ENCODE measurements around the gene SLC27A1.
"Not testable (repeated sequence)": the region's sequence is repeated elsewhere in the genome, so short reads cannot be mapped to it uniquely, and the experiment has no call there.

Gene SLC27A1

DNA sequence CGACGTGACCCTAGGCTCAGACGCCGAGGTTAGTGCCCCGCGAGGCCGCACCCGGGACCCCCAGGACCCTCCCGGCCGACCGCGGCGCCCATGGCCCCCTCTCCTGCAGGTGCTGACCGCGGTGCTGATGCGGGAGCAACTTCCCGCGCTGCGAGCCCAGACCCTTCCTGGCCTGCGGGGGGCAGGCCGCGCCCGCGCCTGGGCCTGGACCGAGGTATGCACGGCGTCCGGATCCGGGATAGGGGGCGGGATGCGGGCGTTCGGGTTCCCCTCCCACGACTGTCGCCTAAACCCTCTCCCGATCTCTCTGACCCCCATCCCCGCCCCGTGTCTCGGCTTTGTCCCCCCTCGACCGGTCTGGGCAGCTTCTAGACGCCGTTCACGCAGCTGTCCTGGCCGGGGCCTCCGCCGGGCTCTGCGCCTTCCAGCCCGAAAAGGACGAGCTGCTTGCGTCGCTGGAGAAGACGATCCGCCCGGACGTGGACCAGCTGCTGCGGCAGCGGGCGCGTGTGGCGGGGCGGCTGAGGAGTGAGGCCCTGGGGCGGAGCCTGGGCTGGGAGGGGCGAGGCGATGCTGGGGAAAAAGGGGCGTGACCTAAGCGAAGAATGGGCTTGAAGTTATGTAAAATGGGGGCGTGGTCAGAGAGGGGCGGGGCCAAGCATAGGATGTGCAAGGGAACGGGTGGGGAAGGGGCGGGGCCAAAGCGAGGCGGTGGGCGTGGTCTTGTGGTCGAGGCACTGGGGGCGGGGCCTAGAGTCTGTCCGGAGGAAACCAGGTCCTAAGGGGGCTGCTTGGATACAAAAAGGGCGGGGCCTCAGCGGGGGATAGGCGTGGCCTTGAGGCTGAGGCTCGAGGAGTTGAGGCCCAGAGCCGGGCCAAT lies 69.2 kb downstream of the SLC27A1 start:
- DNase-seq (ENCODE audit: low read depth), result peak; percentile 94

DNA sequence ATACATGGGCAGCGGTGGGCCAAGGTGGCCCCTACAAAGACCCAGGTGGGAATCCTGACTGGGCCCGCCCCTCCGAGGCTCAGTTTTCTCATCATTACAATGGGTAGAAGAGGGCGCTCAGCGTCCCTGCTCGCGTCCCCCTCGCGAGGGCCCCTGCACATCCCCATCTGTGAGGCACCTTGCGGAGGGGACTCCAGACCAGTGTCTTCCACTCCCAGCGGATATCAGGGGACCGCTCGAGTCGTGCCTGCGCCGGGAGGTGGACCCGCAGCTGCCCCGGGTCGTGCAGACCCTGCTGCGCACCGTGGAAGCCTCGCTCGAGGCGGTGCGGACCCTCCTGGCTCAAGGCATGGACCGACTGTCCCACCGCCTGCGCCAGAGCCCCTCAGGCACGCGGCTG lies 69.8 kb downstream of the SLC27A1 start:
- no peak for DNase-seq (ENCODE audit: low read depth)

DNA sequence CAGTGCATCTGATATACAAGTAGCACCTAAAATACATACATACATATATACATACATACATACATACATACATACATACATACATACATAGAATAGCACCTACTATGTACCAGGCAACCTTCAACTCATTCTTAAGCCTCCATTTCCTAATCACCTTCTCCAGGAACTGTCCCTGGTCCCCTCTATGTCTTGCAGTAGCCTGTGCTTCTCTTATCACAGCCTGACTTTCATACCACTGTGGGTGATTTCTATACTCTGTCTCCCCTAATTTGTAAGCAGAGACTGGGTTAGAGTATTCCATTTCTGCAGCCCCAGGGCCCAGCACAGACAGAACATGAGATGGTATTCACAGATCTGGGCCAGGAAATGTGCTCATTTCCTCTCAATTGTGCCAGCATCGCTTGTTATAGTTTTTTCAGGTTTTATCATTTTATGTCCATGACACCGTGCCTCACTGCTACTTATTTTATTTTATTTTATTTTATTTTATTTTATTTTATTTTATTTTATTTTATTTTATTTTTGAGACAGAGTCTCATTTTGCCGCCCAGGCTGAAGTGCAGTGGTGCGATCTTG lies 70.9 kb downstream of the SLC27A1 start:
- DNase-seq (ENCODE audit: low read depth), result no peak

DNA sequence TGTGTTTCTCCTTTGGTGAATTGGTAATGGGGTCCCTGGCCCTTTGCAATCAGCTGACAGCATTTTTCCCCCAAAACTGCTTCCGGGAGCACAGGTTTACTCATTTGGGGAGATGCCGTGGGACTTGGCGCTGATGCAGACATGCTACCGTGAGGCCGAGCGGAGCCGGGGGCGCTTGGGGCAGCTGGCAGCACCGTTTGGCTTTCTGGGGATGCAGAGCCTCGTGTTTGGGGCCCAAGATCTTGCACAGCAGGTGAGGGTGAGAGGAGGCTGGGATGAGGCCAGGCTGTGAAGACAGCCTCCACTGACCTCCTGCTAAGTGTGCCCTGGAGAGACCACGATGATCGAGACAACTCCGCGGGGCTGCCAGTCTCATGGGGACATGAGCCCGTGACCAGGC lies 71.7 kb downstream of the SLC27A1 start:
- DNase-seq (ENCODE audit: low read depth), result no peak

DNA sequence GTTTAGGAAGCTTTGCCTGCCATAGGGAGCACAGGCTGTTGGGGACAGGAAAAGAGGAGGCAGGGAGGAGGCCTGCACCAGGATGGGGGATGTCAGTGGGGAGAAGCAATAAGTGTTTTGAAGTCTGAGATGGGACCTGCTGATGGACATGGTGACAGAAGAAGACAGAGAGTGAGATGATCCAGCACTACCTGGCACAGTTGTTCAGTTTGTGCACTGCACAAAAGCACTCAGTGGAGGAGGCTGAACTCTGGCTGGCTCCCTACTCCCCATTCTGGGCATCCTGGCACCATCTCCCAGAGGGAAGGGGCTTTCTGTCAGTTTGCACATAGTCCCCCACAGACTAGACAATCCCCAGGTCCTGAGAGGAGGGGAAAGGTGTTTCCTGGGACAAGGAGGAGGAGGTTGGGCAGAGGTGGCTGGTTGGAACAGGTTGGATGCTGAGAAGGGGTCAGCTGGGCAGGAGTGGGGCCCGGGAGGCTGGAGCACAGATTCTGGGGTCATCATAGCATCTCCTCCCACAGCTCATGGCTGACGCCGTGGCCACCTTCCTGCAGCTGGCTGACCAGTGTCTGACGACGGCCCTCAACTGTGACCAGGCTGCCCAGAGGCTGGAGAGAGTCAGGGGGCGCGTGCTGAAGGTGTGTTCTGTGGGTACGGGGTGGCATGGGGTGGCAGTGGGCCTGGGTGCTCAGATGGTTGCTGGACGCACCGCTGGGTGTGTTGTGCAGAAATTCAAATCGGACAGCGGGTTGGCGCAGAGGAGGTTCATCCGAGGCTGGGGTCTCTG lies 72.7 kb downstream of the SLC27A1 start:
- DNase-seq (ENCODE audit: low read depth), result no peak

DNA sequence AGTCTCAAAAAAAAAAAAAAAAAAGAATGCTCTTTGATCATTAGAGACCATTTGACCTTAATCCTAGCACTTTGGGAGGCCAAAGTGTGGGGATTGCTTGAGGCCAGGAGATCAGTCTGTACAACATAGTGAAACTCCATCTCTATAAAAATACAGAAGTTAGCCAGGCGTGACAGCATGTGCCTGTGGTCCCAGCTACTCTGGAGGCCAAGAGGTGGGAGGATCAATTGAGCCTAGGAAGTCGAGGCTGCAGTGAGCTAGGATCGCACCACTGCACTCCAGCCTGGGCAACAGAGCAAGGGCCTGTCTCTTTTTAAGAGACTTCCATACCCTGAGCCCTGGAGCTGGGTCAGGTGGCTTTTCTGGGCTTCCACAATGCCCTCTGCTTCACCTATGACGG lies 73.7 kb downstream of the SLC27A1 start:
- DNase-seq (ENCODE audit: low read depth), result no peak

DNA sequence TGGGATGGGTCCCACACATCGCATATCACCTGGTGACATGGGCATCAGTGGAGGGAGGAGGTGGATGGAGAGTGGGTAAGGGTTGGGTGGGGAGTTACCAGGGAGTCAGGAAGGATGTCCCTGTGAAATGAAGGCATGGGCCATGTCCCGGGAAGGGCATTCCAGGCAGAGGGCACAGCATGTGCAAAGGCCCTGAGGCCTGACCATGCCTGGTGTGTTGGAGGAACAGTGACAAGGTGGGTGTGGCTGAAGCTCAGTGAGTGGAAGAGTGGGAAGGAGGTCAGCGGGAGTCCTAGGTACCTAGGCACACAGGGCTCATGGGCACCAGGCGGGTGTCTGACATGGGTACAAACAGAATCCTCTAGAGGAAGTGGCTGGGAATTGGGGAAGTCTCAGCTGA lies 74.1 kb downstream of the SLC27A1 start:
- DNase-seq (ENCODE audit: low read depth), result no peak

DNA sequence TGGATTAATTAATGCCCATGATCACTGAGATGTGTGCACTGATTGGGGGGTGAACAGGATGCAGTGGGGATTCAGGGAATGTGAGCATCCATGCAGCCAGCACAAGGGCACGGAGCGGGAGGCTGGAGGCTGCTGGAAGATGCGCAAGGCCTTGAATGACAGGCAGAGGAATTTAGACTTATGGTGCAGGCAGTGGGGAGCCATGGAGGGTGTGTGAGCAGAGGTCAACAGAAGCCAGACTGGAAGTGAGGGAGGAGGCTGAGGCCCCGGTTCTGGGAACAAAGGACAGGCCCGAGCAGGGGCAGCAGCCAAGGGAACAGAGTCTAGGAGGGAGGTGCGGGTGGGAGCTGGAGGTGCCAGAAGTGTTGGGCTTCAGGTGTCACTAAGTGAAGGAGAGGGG lies 77.8 kb downstream of the SLC27A1 start:
- DNase-seq (ENCODE audit: low read depth), result no peak

DNA sequence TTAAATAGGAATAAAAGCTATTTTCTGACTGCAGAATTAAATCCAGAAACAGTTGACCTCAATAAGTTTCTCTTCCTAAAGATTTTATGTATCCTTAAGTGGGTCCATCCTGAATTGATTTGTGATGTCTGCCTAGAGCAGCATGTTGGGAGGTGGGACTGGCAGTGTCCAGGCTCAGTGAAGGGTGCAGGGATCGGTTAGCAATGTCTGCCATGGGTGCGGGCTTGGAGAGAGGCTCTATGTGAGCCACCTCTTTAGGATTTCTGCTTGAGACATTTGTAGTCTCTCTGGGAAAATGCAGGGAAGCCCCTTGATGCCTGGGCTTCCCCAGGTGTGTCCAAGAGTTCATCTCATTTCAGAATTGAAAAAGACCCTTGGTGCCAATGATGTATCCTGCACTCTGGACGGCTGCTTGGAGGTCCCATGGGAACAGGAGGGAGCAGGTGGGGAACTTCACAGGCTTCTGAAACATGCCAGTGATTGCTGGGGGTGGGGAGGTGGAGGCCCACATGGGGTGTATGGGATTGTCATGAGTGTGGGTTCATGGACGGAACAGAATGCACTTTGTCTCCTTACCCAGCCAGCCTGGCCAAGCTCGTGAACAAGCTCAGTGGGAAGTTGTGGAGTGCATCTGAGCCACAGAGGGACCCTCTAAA lies 78.9 kb downstream of the SLC27A1 start:
- DNase-seq (ENCODE audit: low read depth), result no peak

DNA sequence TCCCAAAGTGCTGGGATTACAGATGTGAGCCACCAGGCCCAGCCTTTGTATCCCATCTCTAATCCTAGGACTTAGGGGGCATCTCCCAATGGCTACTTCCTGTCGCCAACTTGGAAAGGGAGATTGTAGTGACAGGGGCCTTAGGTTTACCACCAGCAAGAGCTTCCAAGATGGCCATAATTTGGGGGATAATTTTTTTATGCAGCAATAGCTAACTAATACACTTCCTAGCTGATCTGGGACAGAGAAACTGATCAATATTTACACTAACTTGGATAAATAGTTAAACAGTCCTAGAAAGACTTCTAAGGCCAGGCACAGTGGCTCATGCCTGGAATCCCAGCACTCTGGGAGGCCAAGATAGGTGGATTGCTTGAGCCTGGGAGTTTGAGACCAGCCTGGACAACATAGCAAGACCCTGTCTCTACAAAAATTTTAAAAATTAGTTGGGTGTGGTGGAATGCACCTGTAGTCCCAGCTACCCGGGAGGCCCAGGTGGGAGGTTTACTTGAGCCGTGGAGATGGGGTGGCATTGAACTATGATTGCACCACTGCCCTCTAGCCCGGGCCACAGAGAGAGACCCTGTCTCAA lies 79.8 kb downstream of the SLC27A1 start:
- no peak for DNase-seq (ENCODE audit: low read depth)

DNA sequence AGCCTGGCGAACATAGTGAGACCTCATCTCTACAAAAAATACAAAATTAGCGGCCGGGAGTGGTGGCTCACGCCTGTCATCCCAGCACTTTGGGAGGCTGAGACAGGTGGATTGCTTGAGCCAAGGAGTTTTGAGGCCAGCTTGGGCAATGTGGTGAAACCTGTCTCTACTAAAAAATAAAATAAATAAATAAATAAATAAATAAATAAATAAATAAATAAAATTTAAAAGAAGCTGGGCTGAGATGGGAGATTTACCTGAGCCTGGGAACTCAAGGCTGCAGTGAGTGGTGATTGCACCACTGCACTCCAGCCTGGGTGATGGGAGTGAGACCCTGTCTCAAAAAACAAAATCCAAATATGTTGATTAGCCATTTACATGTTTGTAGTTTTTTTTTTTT lies 82.4 kb downstream of the SLC27A1 start:
- not testable (repeated sequence) for DNase-seq (ENCODE audit: low read depth)

DNA sequence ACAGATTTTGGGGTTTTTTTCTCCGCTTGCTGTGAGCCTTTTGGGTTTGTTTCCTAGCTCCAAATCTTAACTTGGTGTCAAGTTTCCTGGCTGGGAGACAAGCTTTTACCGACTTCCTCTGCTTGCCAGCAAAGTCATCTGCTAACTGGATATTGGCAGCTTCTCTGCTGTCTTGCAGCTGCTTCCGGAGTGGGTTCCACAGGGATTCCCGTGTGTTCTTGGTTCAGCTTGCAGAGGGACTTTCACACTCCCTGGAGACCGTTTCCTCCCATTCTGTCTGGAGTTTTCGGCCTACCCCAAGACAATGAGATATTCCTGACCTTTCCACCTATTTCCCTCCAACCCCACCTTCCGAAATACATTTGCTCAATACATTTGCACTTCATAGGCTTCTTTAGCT lies 82.9 kb downstream of the SLC27A1 start:
- DNase-seq (ENCODE audit: low read depth), result no peak

DNA sequence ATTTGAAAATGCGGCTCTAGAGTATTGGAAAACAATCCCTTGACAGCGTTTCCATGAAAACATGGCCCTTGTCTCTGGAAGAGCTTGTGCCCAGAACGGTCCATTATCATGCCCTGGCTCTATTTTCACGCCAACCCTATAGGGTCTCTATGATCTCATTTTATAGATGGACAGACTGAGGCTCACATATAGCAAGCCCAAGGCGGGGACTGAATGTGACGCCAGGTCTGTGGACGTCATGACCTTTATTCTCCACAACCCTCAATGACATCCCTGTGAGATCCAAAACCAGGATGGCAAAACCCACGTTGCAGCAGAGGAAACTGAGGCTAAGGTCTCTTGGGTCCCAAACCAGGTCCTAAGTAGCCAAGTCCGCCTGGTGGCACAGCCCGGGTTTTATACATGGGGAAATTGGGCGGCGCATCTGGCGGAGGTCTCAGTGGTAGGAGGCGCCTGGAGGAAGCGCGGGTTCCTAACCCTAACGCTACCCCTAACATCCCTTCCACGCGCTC lies 84.7 kb downstream of the SLC27A1 start:
- DNase-seq (ENCODE audit: low read depth), result no peak

DNA sequence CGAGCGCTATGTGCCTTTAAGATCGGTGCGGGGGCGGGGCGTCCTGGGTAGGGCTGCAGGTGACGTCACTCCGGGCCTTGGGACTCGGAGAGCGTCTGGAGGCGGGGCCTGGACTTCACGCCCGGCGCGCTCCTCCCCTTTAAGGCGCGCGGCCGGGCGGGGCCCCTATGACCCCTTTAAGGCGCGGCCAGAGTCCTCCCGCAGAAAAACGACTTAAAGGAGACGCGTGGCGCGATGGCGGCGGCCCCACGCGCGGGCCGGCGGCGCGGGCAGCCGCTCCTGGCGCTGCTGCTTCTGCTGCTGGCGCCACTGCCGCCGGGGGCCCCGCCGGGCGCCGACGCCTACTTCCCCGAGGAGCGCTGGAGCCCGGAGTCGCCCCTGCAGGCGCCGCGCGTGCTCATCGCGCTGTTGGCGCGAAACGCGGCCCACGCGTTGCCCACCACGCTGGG lies 85.2 kb downstream of the SLC27A1 start, which contains the start of gene COLGALT1:
TSS of gene COLGALT1 (plus strand) at position 170 of the 449 bp plus-strand sequence. CDS start at position 235, 65 bp downstream.
- peak; percentile 98 for DNase-seq (ENCODE audit: low read depth)
